GM19238 (cell line): ENCODE data around the gene KSR1.

Source experiments
- DNase-seq: peaks from one replicate; pipeline ENCODE4 v3.0.0; 2011; ENCODE audit warnings: low spot score; ENCODE audit not compliant: insufficient read length

The KSR1 gene

GRCh38 chr17:27514595-27515413 lies 58.6 kb downstream of the KSR1 start:
- DNase-seq, result no peak

GRCh38 chr17:27518048-27518447 lies 61.8 kb downstream of the KSR1 start:
- DNase-seq, result no peak

- DNase-seq, result no peak
These were observed 62.6 kb downstream of the KSR1 start for GRCh38 chr17:27518545-27519521.

- no peak for DNase-seq
These were observed 63.3 kb downstream of the KSR1 start for GRCh38 chr17:27519550-27519949.

GRCh38 chr17:27520491-27521185 lies 64.4 kb downstream of the KSR1 start:
- no peak for DNase-seq

GRCh38 chr17:27521281-27522027 lies 65.2 kb downstream of the KSR1 start:
- DNase-seq, result no peak

GRCh38 chr17:27522028-27522635 lies 65.9 kb downstream of the KSR1 start:
- no peak for DNase-seq

GRCh38 chr17:27523712-27524111 lies 67.5 kb downstream of the KSR1 start:
- no peak for DNase-seq

GRCh38 chr17:27524594-27524993 lies 68.3 kb downstream of the KSR1 start:
- no peak for DNase-seq

GRCh38 chr17:27525316-27525715 lies 69.1 kb downstream of the KSR1 start:
- DNase-seq, result no peak

GRCh38 chr17:27525836-27526603 lies 69.8 kb downstream of the KSR1 start:
- no peak for DNase-seq

- DNase-seq, result no peak
These were observed 70.4 kb downstream of the KSR1 start for GRCh38 chr17:27526604-27527002.

GRCh38 chr17:27529230-27529796 lies 73.1 kb downstream of the KSR1 start:
- no peak for DNase-seq

GRCh38 chr17:27530764-27531391 lies 74.6 kb downstream of the KSR1 start:
- no peak for DNase-seq

- DNase-seq, result no peak
These were observed 75.3 kb downstream of the KSR1 start for GRCh38 chr17:27531469-27531961.

- no peak for DNase-seq
These were observed 76.3 kb downstream of the KSR1 start for GRCh38 chr17:27532269-27533263.
